Small intestine (tissue), 7 donors: ENCODE data around the gene CDH16. TPM values are rescaled to one million over a fixed set of nuclear protein-coding genes. Genes with fewer than 3 reads are reported as not detected.
A peak's percentile ranks its signal among the peaks of the same experiment; 100 is the strongest.
"Not testable (repeated sequence)": the region's sequence is repeated elsewhere in the genome, so short reads cannot be mapped to it uniquely, and the experiment has no call there.

Source experiments
- DNase-seq, 2 donors: peaks; one replicate each; pipeline versions ENCODE4 v3.0.0 to v3.0.0-alpha.2; 2013
- FAIRE-seq: peaks from 2 replicates; lab custom pipeline; 2012; peaks lifted over from hg19 to GRCh38; lab: Jason Lieb, UNC
- H3K27ac ChIP-seq, 3 donors: one replicate each; pipeline ENCODE4 v1.5.1; 2013; ENCODE audit warnings: low read length in 2 of 3, mild to moderate bottlenecking in 2 of 3, control low read depth in 1 of 3, inconsistent platforms in 1 of 3, low read depth in 1 of 3, moderate library complexity in 1 of 3
- H3K27me3 ChIP-seq, 3 donors: one replicate each; pipeline ENCODE4 v1.6.1; 2013; ENCODE audit warnings: low read length in 3 of 3, inconsistent platforms in 1 of 3; ENCODE audit not compliant: control insufficient read depth in 3 of 3, insufficient read depth in 3 of 3
- H3K36me3 ChIP-seq, 3 donors: one replicate each; pipeline ENCODE4 v1.6.1; 2013; ENCODE audit warnings: low read length in 3 of 3, inconsistent platforms in 1 of 3, low read depth in 1 of 3, mild to moderate bottlenecking in 1 of 3, moderate library complexity in 1 of 3; ENCODE audit not compliant: control insufficient read depth in 3 of 3, insufficient read depth in 2 of 3
- H3K4me1 ChIP-seq, 3 donors: one replicate each; pipeline ENCODE4 v1.6.1; 2013; ENCODE audit warnings: low read length in 2 of 3, inconsistent platforms in 1 of 3, low read depth in 1 of 3, mild to moderate bottlenecking in 1 of 3, moderate library complexity in 1 of 3; ENCODE audit not compliant: control insufficient read depth in 3 of 3, insufficient read depth in 2 of 3
- H3K4me3 ChIP-seq, 3 donors: one replicate each; pipeline ENCODE4 v1.5.1; 2013; ENCODE audit warnings: low read length in 3 of 3, control low read depth in 1 of 3, inconsistent platforms in 1 of 3, low read depth in 1 of 3, mild to moderate bottlenecking in 1 of 3, moderate library complexity in 1 of 3
- H3K9me3 ChIP-seq, 2 donors: one replicate each; pipeline ENCODE4 v1.6.1; 2013; ENCODE audit warnings: low read depth in 1 of 2, low read length in 1 of 2; ENCODE audit not compliant: control insufficient read depth in 2 of 2, insufficient read depth in 1 of 2
- WGBS, 3 donors: extraction: QIAGEN DNeasy Blood & Tissue Kit; methylation state at CpG; one replicate each; pipeline ENCODE4 v1.1.7; 2013; 5-methylcytosine and 5-hydroxymethylcytosine counted together
- polyA plus RNA-seq, 4 donors: library from polyadenylated mRNA; stranded (reverse) in 3 of 4; unstranded in 1 of 4; fragments of 200-250 nt in 3 of 4; fragments of 120-200 nt in 1 of 4; gene quantifications; one replicate each; pipeline versions ENCODE4 v1.2.1 to v1.2.3, GENCODE V29; 2013
- donor health status: healthy with polysubstance abuse.
- donor health status: control.
- donor health status: control.
- donor health status: Bipolar disorder and iron deficiency.
- donor health status: healthy.

The CDH16 gene
- polyA plus RNA-seq, 4 donors, result 0.91 to 8.5 (median 4.4) TPM

GRCh38 chr16:66896682-66897081, 22.0 kb downstream of the CDH16 start:
- peak overlapping the region; percentile 8 to 90 (median 70) for H3K27ac ChIP-seq
- H3K9me3 ChIP-seq, FAIRE-seq, H3K36me3 ChIP-seq, H3K4me3 ChIP-seq, H3K27me3 ChIP-seq: not testable (repeated sequence)
- WGBS, 3 donors, result 15 to 61% (median 33%) methylated on average over 5 of the region's 5 CpGs
- DNase-seq, result peak in 1 of 2 donors; percentile 80
- H3K4me1 ChIP-seq, result peaks cover 8 to 54% (median 21%) of the 10 kb centered on the region in 3 donors

GRCh38 chr16:66895999-66896398, 22.7 kb downstream of the CDH16 start:
- Histone ChIP-seq H3K4me1 (peaks cover 8 to 47% (median 20%) of the 10 kb centered on the region in 3 donors), H3K27ac (peak overlapping the region; percentile 33 to 68 (median 64)), H3K36me3 (peaks cover 0 to 6% (median 0%) of the 10 kb centered on the region in 3 donors), H3K27me3 (no peaks in the 10 kb centered on the region), H3K9me3 (no peaks in the 10 kb centered on the region), H3K4me3 (no peak overlapping the region)
- FAIRE-seq, result no peak
- DNase-seq, result peak in 1 of 2 donors; percentile 39
- 82 to 87% (median 82%) methylated on average over 3 of the region's 3 CpGs for WGBS, 3 donors

- Histone ChIP-seq H3K27me3 (no peaks in the 10 kb centered on the region), H3K9me3 (no peaks in the 10 kb centered on the region), H3K4me3 (no peak overlapping the region), H3K4me1 (peaks cover 6 to 43% (median 17%) of the 10 kb centered on the region in 3 donors), H3K27ac (peak overlapping the region in 2 of 3 donors; percentile 33 to 68), H3K36me3 (peaks cover 0 to 6% (median 0%) of the 10 kb centered on the region in 3 donors)
- 81 to 89% (median 82%) methylated on average over 5 of the region's 5 CpGs for WGBS, 3 donors
- no peak for DNase-seq
- no peak for FAIRE-seq
These were observed 23.1 kb downstream of the CDH16 start for GRCh38 chr16:66895689-66895979.

GRCh38 chr16:66894948-66895688, 23.6 kb downstream of the CDH16 start:
- no peaks in the 10 kb centered on the region for H3K9me3 ChIP-seq
- no peak for FAIRE-seq
- H3K27ac ChIP-seq, result no peak overlapping the region

GRCh38 chr16:66894055-66894454, 24.6 kb downstream of the CDH16 start:
- 77 to 87% (median 83%) methylated on average over 2 of the region's 2 CpGs for WGBS, 3 donors

More at GRCh38 chr16:66894948-66895688, 23.6 kb downstream of the CDH16 start:
- H3K36me3 ChIP-seq, result peaks cover 0 to 6% (median 0%) of the 10 kb centered on the region in 3 donors
- H3K4me1 ChIP-seq, result peaks cover 3 to 38% (median 15%) of the 10 kb centered on the region in 3 donors
- DNase-seq, result peak; percentile 88
- 33 to 43% (median 38%) methylated on average over 11 of the region's 11 CpGs for WGBS, 3 donors
- H3K4me3 ChIP-seq, result no peak overlapping the region
- no peaks in the 10 kb centered on the region for H3K27me3 ChIP-seq

GRCh38 chr16:66891797-66892196, 26.9 kb downstream of the CDH16 start:
- FAIRE-seq (no peak), DNase-seq (no peak)
- H3K4me1 ChIP-seq, result peaks cover 3 to 14% (median 6%) of the 10 kb centered on the region in 3 donors
- H3K36me3 ChIP-seq, result peaks cover 0 to 14% (median 0%) of the 10 kb centered on the region in 3 donors
- H3K27ac ChIP-seq, result no peak overlapping the region
- 87 to 96% (median 94%) methylated on average over 6 of the region's 6 CpGs for WGBS, 3 donors
- H3K27me3 ChIP-seq, result no peaks in the 10 kb centered on the region
- H3K9me3 ChIP-seq, result no peaks in the 10 kb centered on the region
- H3K4me3 ChIP-seq, result no peak overlapping the region

More at GRCh38 chr16:66894055-66894454, 24.6 kb downstream of the CDH16 start:
- Histone ChIP-seq H3K27ac (no peak overlapping the region), H3K4me3 (no peak overlapping the region), H3K9me3 (no peaks in the 10 kb centered on the region), H3K36me3 (peaks cover 0 to 12% (median 0%) of the 10 kb centered on the region in 3 donors), H3K27me3 (no peaks in the 10 kb centered on the region), H3K4me1 (peaks cover 3 to 27% (median 10%) of the 10 kb centered on the region in 3 donors)
- no peak for DNase-seq
- FAIRE-seq, result no peak

- no peaks in the 10 kb centered on the region for H3K27me3 ChIP-seq
- peaks cover 3 to 12% (median 6%) of the 10 kb centered on the region in 3 donors for H3K4me1 ChIP-seq
- DNase-seq (no peak), FAIRE-seq (no peak)
- H3K36me3 ChIP-seq, result peaks cover 0 to 14% (median 0%) of the 10 kb centered on the region in 3 donors
- WGBS, 3 donors, result 60 to 75% (median 71%) methylated on average over 4 of the region's 4 CpGs
- no peaks in the 10 kb centered on the region for H3K9me3 ChIP-seq
- H3K4me3 ChIP-seq, result no peak overlapping the region
- no peak overlapping the region for H3K27ac ChIP-seq
These were observed 27.3 kb downstream of the CDH16 start for GRCh38 chr16:66891360-66891759.

GRCh38 chr16:66890799-66891198, 27.9 kb downstream of the CDH16 start:
- no peaks in the 10 kb centered on the region for H3K9me3 ChIP-seq
- no peak for DNase-seq
- no peak overlapping the region for H3K4me3 ChIP-seq
- H3K27ac ChIP-seq, result no peak overlapping the region
- WGBS, 3 donors, result 74 to 83% (median 79%) methylated on average over 2 of the region's 2 CpGs
- peaks cover 3 to 6% (median 4%) of the 10 kb centered on the region in 3 donors for H3K4me1 ChIP-seq
- no peak for FAIRE-seq
- H3K36me3 ChIP-seq, result peaks cover 0 to 14% (median 0%) of the 10 kb centered on the region in 3 donors
- H3K27me3 ChIP-seq, result no peaks in the 10 kb centered on the region
